Esophagus (tissue), 2 donors: ENCODE data around the gene HMGA1. TPM values are rescaled to one million over a fixed set of nuclear protein-coding genes. Genes with fewer than 3 reads are reported as not detected.
"Not testable (repeated sequence)": the region's sequence is repeated elsewhere in the genome, so short reads cannot be mapped to it uniquely, and the experiment has no call there.

Source experiments
- H3K27ac ChIP-seq, 2 donors: one replicate each; pipeline ENCODE4 v1.5.1; 2013; ENCODE audit warnings: low read depth in 2 of 2, mild to moderate bottlenecking in 2 of 2, inconsistent platforms in 1 of 2, low read length in 1 of 2, moderate library complexity in 1 of 2
- H3K27me3 ChIP-seq, 2 donors: one replicate each; pipeline ENCODE4 v1.6.1; 2013; ENCODE audit warnings: low read length in 2 of 2, control low read depth in 1 of 2, mild to moderate bottlenecking in 1 of 2; ENCODE audit not compliant: insufficient read depth in 2 of 2, control insufficient read depth in 1 of 2
- H3K36me3 ChIP-seq, 2 donors: one replicate each; pipeline ENCODE4 v1.6.1; 2013; ENCODE audit warnings: low read length in 1 of 2; ENCODE audit not compliant: control insufficient read depth in 2 of 2, insufficient read depth in 2 of 2
- H3K4me1 ChIP-seq, 2 donors: one replicate each; pipeline ENCODE4 v1.6.1; 2013; ENCODE audit warnings: low read length in 1 of 2; ENCODE audit not compliant: control insufficient read depth in 2 of 2, insufficient read depth in 2 of 2
- H3K4me3 ChIP-seq, 2 donors: one replicate each; pipeline ENCODE4 v1.5.1; 2013; ENCODE audit warnings: low read length in 2 of 2, mild to moderate bottlenecking in 2 of 2, low read depth in 1 of 2, moderate library complexity in 1 of 2
- H3K9me3 ChIP-seq, 2 donors: one replicate each; pipeline ENCODE4 v1.6.1; 2013; ENCODE audit warnings: mild to moderate bottlenecking in 2 of 2, low read depth in 1 of 2, low read length in 1 of 2, moderate library complexity in 1 of 2; ENCODE audit not compliant: control insufficient read depth in 2 of 2, insufficient read depth in 1 of 2
- WGBS, 2 donors: extraction: QIAGEN DNeasy Blood & Tissue Kit; methylation state at CpG; one replicate each; pipeline ENCODE4 v1.1.7; 2013; 5-methylcytosine and 5-hydroxymethylcytosine counted together
- polyA plus RNA-seq, 2 donors: library from polyadenylated mRNA; stranded (reverse); fragments of 200-250 nt; gene quantifications; one replicate each; pipeline ENCODE4 v1.2.3, GENCODE V29; 2013
- donor health status: healthy with polysubstance abuse.
- donor health status: Bipolar disorder and iron deficiency.

Gene HMGA1
- polyA plus RNA-seq, 2 donors: 202 to 211 TPM

DNA sequence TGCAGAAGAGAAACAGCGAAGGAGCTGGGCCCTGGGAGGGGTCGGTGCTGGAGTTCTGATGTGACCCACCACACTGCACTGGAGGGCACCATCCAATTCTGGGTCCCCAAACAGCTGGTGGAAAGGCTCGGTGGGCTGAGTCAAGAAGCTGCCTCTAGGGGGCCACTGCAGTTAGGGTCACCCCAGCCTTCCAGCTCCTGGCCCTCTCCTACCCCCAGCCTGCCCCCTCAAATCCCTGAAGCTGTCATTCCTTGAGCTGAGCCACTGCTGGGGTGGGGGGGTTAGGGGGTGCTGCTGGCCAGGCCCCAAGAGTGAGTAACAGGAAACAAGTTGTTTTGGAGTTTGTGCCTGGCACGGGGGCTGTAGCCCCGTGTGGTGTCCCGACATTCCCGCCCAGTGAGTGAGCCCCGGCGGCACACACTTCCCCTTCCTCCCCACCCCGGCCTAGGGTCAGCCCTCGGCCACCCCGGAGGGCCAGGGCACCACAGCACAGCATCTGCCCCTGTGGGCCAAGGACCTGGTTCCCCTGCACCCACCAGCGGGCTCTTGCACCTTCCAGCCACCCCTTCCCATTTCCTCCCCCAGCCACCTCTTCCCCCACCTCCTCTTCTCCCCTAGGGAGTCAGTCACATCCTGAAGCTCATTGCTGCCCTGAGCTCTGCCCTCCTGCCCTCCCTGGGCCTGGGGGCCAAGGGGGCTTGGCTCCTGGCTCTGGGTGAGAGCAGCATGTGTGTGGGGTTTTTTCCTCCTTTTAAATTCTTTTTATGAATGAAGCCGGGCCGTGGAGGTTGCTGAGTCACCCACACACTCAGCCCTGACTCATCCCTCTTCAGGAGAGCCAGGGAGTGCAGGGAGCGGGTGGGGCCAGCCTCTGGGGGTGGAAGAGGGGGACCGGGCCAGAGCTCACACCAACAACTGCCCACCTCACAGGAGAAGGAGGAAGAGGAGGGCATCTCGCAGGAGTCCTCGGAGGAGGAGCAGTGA, 7.5 kb downstream of the HMGA1 start:
- 27 to 43% methylated on average over 16 to 19 of the region's 19 CpGs for WGBS, 2 donors
- no peak overlapping the region for H3K4me3 ChIP-seq
- H3K9me3 ChIP-seq: no peaks in the 10 kb centered on the region
- peak overlapping the region; percentile 78 to 88 for H3K27ac ChIP-seq
- no peaks in the 10 kb centered on the region for H3K27me3 ChIP-seq
- peaks cover 9 to 22% of the 10 kb centered on the region in 2 donors for H3K36me3 ChIP-seq
- peaks cover 13 to 21% of the 10 kb centered on the region in 2 donors for H3K4me1 ChIP-seq

GRCh38 chr6:34245032-34245760, 8.5 kb downstream of the HMGA1 start:
- H3K27me3 ChIP-seq, H3K4me3 ChIP-seq, H3K9me3 ChIP-seq: not testable (repeated sequence)
- peaks cover 9 to 22% of the 10 kb centered on the region in 2 donors for H3K36me3 ChIP-seq
- 68 to 71% methylated on average over 13 of the region's 13 CpGs for WGBS, 2 donors
- peaks cover 13 to 21% of the 10 kb centered on the region in 2 donors for H3K4me1 ChIP-seq
- H3K27ac ChIP-seq: peak overlapping the region in 1 of 2 donors; percentile 88

- H3K27me3 ChIP-seq, H3K9me3 ChIP-seq, H3K27ac ChIP-seq, H3K4me3 ChIP-seq: not testable (repeated sequence)
- peaks cover 13 to 21% of the 10 kb centered on the region in 2 donors for H3K4me1 ChIP-seq
- WGBS, 2 donors: 68 to 73% methylated on average over 7 of the region's 7 CpGs
- peaks cover 9 to 20% of the 10 kb centered on the region in 2 donors for H3K36me3 ChIP-seq
Observed at GRCh38 chr6:34245761-34246140, 9.1 kb downstream of the HMGA1 start.

- Histone ChIP-seq H3K36me3 (peaks cover 9 to 18% of the 10 kb centered on the region in 2 donors), H3K27ac (peak overlapping the region in 1 of 2 donors; percentile 17)
Observed at GRCh38 chr6:34246249-34246562, 9.5 kb downstream of the HMGA1 start.

DNA sequence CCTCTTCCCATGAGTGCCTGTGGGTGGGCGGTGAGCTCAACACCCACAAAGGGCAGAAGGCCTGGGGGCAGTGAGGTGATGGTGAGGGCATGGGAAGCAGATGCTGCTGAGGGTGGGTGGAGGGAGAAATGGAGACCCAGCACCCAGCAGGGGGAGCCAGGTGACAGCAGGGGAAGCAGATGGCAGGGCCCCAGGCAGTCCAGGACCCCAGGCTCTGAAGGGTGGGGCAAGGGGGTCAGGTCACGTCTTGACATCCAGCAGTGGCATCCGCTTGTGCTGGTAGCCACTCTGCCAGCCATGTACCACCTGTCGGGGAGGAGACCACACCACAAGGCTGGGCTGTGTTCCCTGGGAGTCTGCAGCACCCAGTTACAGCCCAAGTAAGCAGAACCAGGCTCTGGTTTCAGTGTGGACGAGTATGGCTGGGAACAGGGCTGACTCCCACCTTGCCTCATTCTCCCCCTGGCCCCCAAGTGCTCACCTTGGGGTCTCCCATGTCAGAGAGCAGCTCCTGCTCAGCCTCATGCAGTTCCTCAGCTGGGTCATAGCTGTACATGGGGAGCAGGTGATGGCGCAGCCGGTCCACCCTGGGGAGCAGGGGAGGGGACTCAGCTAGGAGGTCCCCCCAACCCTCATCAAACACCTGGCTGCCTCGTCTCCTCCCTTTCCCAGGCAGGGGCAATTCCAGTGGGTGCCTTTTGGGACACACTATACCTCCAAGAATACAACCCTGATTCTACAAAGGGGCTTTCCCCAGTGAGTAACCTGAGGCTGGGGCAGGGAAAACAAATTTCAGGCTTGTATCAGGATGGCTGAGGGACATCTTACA, 10.1 kb downstream of the HMGA1 start:
- no peaks in the 10 kb centered on the region for H3K27me3 ChIP-seq
- peaks cover 13 to 21% of the 10 kb centered on the region in 2 donors for H3K4me1 ChIP-seq
- H3K27ac ChIP-seq: peak overlapping the region in 1 of 2 donors; percentile 58
- H3K36me3 ChIP-seq: peaks cover 3 to 13% of the 10 kb centered on the region in 2 donors
- H3K9me3 ChIP-seq: no peaks in the 10 kb centered on the region
- no peak overlapping the region for H3K4me3 ChIP-seq
- 50 to 65% methylated on average over 8 of the region's 8 CpGs for WGBS, 2 donors

More at GRCh38 chr6:34246249-34246562, 9.5 kb downstream of the HMGA1 start:
- 45 to 55% methylated on average over 2 of the region's 2 CpGs for whole genome bisulfite sequencing, 2 donors
- peaks cover 13 to 21% of the 10 kb centered on the region in 2 donors for H3K4me1 ChIP-seq
- H3K4me3 ChIP-seq: no peak overlapping the region
- H3K27me3 ChIP-seq: no peaks in the 10 kb centered on the region
- no peaks in the 10 kb centered on the region for H3K9me3 ChIP-seq

DNA sequence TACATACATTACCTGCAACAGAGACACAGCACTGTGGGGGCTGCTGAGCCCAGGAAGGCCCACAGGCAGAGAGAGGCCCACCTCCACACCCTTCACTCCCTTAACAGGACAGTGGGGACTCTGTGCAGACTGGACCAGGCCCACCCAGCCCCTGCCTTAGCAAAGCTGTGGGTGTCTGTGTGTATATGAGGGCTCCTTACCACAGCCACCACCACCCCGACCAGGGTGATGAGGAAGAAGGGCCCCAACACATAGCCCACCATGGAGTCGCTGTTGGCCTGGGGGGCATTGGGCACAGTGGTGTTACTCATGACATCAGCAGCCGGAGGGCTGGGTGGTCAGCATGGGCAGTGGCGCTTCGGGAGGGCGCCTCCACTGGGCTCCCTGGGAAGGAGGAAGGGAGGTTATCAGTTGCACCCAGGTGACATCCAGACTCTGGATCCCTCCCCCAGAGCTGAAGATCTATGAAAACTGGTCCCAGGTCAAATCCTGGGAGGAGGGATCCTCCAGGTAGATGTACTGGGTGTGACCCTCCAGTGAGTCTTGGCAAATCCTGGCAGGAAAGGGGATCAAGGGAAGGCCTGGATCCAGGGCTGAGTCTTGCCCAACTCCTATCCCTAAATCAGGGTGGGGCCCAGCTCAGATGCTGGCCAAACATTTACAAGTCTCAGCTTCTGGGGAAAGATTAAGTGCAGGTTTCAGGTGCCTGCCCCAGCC, 11.0 kb downstream of the HMGA1 start:
- peaks cover 13 to 21% of the 10 kb centered on the region in 2 donors for H3K4me1 ChIP-seq
- WGBS, 2 donors: 59 to 66% methylated on average over 6 of the region's 6 CpGs
- peak overlapping the region; percentile 90 to 99 for H3K27ac ChIP-seq
- no peaks in the 10 kb centered on the region for H3K27me3 ChIP-seq
- peaks cover 0 to 5% of the 10 kb centered on the region in 2 donors for H3K36me3 ChIP-seq
- H3K9me3 ChIP-seq: no peaks in the 10 kb centered on the region
- H3K4me3 ChIP-seq: peak overlapping the region; percentile 59 to 69

GRCh38 chr6:34248198-34248726, 11.6 kb downstream of the HMGA1 start:
- Histone ChIP-seq H3K4me3 (peak overlapping the region; percentile 59 to 69), H3K27me3 (no peaks in the 10 kb centered on the region), H3K27ac (peak overlapping the region; percentile 90 to 99), H3K9me3 (no peaks in the 10 kb centered on the region), H3K36me3 (peaks cover 0 to 2% of the 10 kb centered on the region in 2 donors), H3K4me1 (peaks cover 13 to 21% of the 10 kb centered on the region in 2 donors)
- 9 to 10% methylated on average over 17 of the region's 17 CpGs for WGBS, 2 donors

GRCh38 chr6:34248727-34249468, 12.2 kb downstream of the HMGA1 start, which contains the start of gene SMIM29:
Gene SMIM29, minus strand, starts transcription at chr6:34249006. Its CDS starts 1,215 bp downstream, at chr6:34247791.
- WGBS, 2 donors: 0% methylated on average over 59 to 79 of the region's 79 CpGs
- H3K4me3 ChIP-seq: peak within 1 kb of the TSS; percentile 59 to 69
- H3K36me3 ChIP-seq: peaks cover 0 to 2% of the 10 kb centered on the region in 2 donors
- H3K9me3 ChIP-seq: no peaks in the 10 kb centered on the region
- no peaks in the 10 kb centered on the region for H3K27me3 ChIP-seq
- peak within 1 kb of the TSS; percentile 90 to 99 for H3K27ac ChIP-seq
- peaks cover 13 to 16% of the 10 kb centered on the region in 2 donors for H3K4me1 ChIP-seq
